ENCODE measurements around the gene ALK. TPM values are rescaled to one million over a fixed set of nuclear protein-coding genes. Genes with fewer than 3 reads are reported as not detected.

ALK gene
- total RNA-seq, 1 donor from 2014 or later, result not detected

GRCh38 chr2:29780906-29781305 lies 140.5 kb downstream of the ALK start:
- FAIRE-seq (no peak), DNase-seq (ENCODE audit: low read depth) (no peak)
- H3K4me3 ChIP-seq (ENCODE audit: low read depth, low read length), result no peak overlapping the region
- no peaks in the 10 kb centered on the region for H3K36me3 ChIP-seq (ENCODE audit: control insufficient read depth, insufficient read depth, low read length)
- no peak for TF ChIP-seq CTCF (IDR thresholded peaks at IDR 0.05; ENCODE audit: insufficient read depth, low read length, severe bottlenecking)
- peaks cover 5% of the 10 kb centered on the region for H3K27me3 ChIP-seq (ENCODE audit: control insufficient read depth, insufficient read depth, low read length)

GRCh38 chr2:29777161-29777560 lies 144.2 kb downstream of the ALK start:
- no peak for FAIRE-seq
- TF ChIP-seq CTCF (IDR thresholded peaks at IDR 0.05; ENCODE audit: insufficient read depth, low read length, severe bottlenecking), result no peak
- Histone ChIP-seq H3K4me3 (ENCODE audit: low read depth, low read length) (no peak overlapping the region), H3K27me3 (ENCODE audit: control insufficient read depth, insufficient read depth, low read length) (peaks cover 4% of the 10 kb centered on the region), H3K36me3 (ENCODE audit: control insufficient read depth, insufficient read depth, low read length) (no peaks in the 10 kb centered on the region)
- DNase-seq (ENCODE audit: low read depth), result peak; percentile 46

GRCh38 chr2:29776406-29776805 lies 145.0 kb downstream of the ALK start:
- no peak for FAIRE-seq
- TF ChIP-seq CTCF (IDR thresholded peaks at IDR 0.05; ENCODE audit: insufficient read depth, low read length, severe bottlenecking), result no peak

GRCh38 chr2:29775937-29776336 lies 145.4 kb downstream of the ALK start:
- H3K27me3 ChIP-seq (ENCODE audit: control insufficient read depth, insufficient read depth, low read length), result peaks cover 4% of the 10 kb centered on the region
- TF ChIP-seq CTCF (IDR thresholded peaks at IDR 0.05; ENCODE audit: insufficient read depth, low read length, severe bottlenecking), result no peak
- FAIRE-seq (no peak), DNase-seq (ENCODE audit: low read depth) (no peak)
- H3K36me3 ChIP-seq (ENCODE audit: control insufficient read depth, insufficient read depth, low read length), result no peaks in the 10 kb centered on the region
- H3K4me3 ChIP-seq (ENCODE audit: low read depth, low read length), result no peak overlapping the region

More at GRCh38 chr2:29776406-29776805, 145.0 kb downstream of the ALK start:
- Histone ChIP-seq H3K27me3 (ENCODE audit: control insufficient read depth, insufficient read depth, low read length) (peaks cover 4% of the 10 kb centered on the region), H3K4me3 (ENCODE audit: low read depth, low read length) (no peak overlapping the region), H3K36me3 (ENCODE audit: control insufficient read depth, insufficient read depth, low read length) (no peaks in the 10 kb centered on the region)
- DNase-seq (ENCODE audit: low read depth), result no peak

- Histone ChIP-seq H3K36me3 (ENCODE audit: control insufficient read depth, insufficient read depth, low read length) (no peaks in the 10 kb centered on the region), H3K27me3 (ENCODE audit: control insufficient read depth, insufficient read depth, low read length) (peaks cover 2% of the 10 kb centered on the region), H3K4me3 (ENCODE audit: low read depth, low read length) (no peak overlapping the region)
- no peak for TF ChIP-seq CTCF (IDR thresholded peaks at IDR 0.05; ENCODE audit: insufficient read depth, low read length, severe bottlenecking)
- DNase-seq (ENCODE audit: low read depth) (no peak), FAIRE-seq (no peak)
These were observed 146.8 kb downstream of the ALK start for GRCh38 chr2:29774624-29775023.

- FAIRE-seq (peak; percentile 94), DNase-seq (ENCODE audit: low read depth) (no peak)
- peaks cover 2% of the 10 kb centered on the region for H3K27me3 ChIP-seq (ENCODE audit: control insufficient read depth, insufficient read depth, low read length)
- no peaks in the 10 kb centered on the region for H3K36me3 ChIP-seq (ENCODE audit: control insufficient read depth, insufficient read depth, low read length)
- TF ChIP-seq CTCF (IDR thresholded peaks at IDR 0.05; ENCODE audit: insufficient read depth, low read length, severe bottlenecking), result no peak
- H3K4me3 ChIP-seq (ENCODE audit: low read depth, low read length), result no peak overlapping the region
These were observed 150.5 kb downstream of the ALK start for GRCh38 chr2:29770846-29771245.
